ENCODE measurements around the gene CNOT10.

DNA sequence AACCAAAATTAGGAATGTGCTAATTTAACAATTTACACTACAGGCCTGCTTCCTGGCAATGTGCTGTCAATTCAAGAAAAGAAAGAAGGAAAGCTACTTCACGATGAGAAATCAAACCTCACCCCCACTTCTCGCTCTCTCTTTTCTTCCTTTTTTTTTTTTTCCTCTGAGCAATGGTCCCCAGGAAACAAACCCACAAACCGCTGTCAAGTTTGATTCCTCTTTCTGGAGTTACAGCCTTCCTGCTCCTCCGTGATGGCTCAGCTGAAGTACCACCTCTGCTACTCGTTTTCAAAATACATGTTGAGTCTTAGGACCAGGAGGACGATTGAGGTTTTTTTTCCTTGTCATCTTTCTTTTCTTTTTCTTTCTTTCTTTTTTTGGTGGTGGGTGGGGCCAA, 129.4 kb downstream of the CNOT10 start:
- TF ChIP-seq, protein P1, sequence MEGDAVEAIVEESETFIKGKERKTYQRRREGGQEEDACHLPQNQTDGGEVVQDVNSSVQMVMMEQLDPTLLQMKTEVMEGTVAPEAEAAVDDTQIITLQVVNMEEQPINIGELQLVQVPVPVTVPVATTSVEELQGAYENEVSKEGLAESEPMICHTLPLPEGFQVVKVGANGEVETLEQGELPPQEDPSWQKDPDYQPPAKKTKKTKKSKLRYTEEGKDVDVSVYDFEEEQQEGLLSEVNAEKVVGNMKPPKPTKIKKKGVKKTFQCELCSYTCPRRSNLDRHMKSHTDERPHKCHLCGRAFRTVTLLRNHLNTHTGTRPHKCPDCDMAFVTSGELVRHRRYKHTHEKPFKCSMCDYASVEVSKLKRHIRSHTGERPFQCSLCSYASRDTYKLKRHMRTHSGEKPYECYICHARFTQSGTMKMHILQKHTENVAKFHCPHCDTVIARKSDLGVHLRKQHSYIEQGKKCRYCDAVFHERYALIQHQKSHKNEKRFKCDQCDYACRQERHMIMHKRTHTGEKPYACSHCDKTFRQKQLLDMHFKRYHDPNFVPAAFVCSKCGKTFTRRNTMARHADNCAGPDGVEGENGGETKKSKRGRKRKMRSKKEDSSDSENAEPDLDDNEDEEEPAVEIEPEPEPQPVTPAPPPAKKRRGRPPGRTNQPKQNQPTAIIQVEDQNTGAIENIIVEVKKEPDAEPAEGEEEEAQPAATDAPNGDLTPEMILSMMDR (IDR thresholded peaks at IDR 0.05) = no peak
- no peak for TF ChIP-seq ZFX (IDR thresholded peaks at IDR 0.05; ENCODE audit: borderline replicate concordance)

Data from 22Rv1 (cell line).